Measurements from ENCODE around the gene ZNF44.

Gene ZNF44

DNA sequence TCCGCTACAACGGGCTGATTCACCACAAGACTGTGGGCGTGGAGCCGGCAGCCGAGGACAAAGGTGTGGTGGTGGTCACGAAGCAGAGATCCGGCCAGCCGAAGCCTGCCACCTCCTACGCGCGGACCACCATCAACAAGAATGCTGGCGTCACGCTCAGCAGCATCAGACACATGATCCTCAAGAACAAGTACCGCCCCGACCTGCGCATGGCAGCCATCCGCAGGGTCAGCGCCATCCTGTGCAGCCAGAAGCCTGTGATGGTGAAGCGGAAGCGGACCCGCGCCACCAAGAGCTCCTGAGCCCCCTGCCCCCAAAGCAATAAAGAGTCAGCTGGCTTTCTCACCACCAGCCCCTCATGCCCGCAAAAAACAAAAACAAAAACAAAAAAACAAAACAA is 34.4 kb downstream of the ZNF44 start:
- no peaks in the 10 kb centered on the region for H3K27me3 ChIP-seq (ENCODE audit: insufficient read depth, low read length)
- H3K4me1 ChIP-seq (ENCODE audit: insufficient read depth, low read length): no peaks in the 10 kb centered on the region
- H3K27ac ChIP-seq (ENCODE audit: low read depth, low read length): no peak overlapping the region
- 95% methylated on average over 23 of the region's 23 CpGs for WGBS
- H3K9ac ChIP-seq (ENCODE audit: low read depth, low read length): no peak overlapping the region
- H3K36me3 ChIP-seq (ENCODE audit: insufficient read depth, low read length): no peaks in the 10 kb centered on the region
- peaks cover 59% of the 10 kb centered on the region for H3K9me3 ChIP-seq (ENCODE audit: insufficient read depth, low read depth, low read length)
- no peak overlapping the region for H3K4me3 ChIP-seq (ENCODE audit: low read length)

DNA sequence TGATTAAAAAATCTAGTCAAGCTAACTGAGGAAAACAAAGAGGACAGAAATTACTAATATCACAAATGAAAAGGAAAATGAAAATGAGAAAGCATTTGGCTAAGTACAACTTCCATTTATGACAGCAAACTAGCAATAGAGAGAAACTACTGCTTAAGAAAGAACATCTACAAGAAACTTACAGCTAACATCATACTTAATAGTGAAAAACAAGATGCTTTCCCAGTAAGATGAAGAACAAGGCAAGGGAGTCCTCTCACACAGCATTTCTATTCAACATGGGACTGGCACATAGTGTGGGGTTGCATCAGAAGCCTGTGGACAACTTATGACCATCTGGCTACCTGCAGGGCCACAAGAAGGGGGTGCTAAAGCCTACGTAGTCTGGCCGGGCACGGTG is 39.3 kb downstream of the ZNF44 start:
- Histone ChIP-seq H3K27ac (ENCODE audit: low read depth, low read length) (no peak overlapping the region), H3K4me1 (ENCODE audit: insufficient read depth, low read length) (no peaks in the 10 kb centered on the region), H3K9me3 (ENCODE audit: insufficient read depth, low read depth, low read length) (peaks cover 43% of the 10 kb centered on the region), H3K27me3 (ENCODE audit: insufficient read depth, low read length) (no peaks in the 10 kb centered on the region), H3K36me3 (ENCODE audit: insufficient read depth, low read length) (no peaks in the 10 kb centered on the region), H3K4me3 (ENCODE audit: low read length) (no peak overlapping the region), H3K9ac (ENCODE audit: low read depth, low read length) (no peak overlapping the region)
- WGBS: 87% methylated on average over 3 of the region's 3 CpGs

DNA sequence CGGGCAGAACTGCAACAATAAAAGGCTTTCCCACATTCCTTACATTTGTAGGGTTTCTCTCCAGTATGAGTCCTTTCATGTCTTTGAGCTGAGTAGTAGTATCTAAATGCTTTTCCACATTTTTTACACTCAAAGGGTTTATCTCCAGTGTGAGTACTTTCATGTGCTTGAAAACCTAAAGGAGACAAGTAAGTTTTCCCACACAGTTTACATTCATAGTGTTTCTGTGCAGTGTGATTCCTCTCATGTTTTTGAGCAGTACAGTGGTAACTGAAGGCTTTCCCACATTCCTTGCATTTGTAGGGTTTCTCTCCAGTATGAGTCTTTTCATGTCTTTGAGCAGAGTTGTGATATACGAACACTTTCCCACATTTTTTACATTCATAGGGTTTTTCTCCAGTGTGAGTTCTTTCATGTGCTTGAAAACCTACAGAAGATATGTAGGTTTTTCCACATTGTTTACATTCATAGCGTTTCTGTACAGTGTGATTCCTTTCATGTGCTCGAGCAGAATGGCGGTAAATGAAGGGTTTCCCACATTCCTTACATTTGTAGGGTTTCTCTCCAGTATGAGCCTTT is 47.0 kb downstream of the ZNF44 start:
- H3K27me3 ChIP-seq (ENCODE audit: insufficient read depth, low read length): no peaks in the 10 kb centered on the region
- H3K9me3 ChIP-seq (ENCODE audit: insufficient read depth, low read depth, low read length): peaks cover 75% of the 10 kb centered on the region
- H3K9ac ChIP-seq (ENCODE audit: low read depth, low read length): no peak overlapping the region
- 95% methylated on average over 4 of the region's 5 CpGs for WGBS
- H3K27ac ChIP-seq (ENCODE audit: low read depth, low read length): no peak overlapping the region
- H3K4me1 ChIP-seq (ENCODE audit: insufficient read depth, low read length): no peaks in the 10 kb centered on the region
- peaks cover 7% of the 10 kb centered on the region for H3K36me3 ChIP-seq (ENCODE audit: insufficient read depth, low read length)
- no peak overlapping the region for H3K4me3 ChIP-seq (ENCODE audit: low read length)

DNA sequence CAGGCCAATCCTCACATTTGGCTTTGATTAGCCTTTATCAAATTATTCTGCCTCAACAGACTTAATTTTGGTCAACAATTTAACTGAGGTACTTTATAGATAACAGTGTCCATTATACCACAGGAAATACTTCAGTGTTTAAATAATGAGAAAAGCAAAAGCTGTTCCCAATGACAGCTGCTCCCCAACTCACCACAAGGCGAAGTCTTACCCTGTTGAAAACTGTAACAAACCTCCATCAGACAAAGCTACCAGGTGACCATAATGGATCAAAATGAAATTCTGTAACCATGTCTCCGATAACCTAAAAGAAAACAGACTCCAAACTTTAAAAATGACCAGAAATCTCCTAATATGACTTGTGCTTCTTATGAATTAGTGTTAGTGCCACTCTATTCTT is 50.3 kb downstream of the ZNF44 start:
- Histone ChIP-seq H3K9ac (ENCODE audit: low read depth, low read length) (no peak overlapping the region), H3K27ac (ENCODE audit: low read depth, low read length) (no peak overlapping the region), H3K27me3 (ENCODE audit: insufficient read depth, low read length) (no peaks in the 10 kb centered on the region), H3K9me3 (ENCODE audit: insufficient read depth, low read depth, low read length) (peaks cover 66% of the 10 kb centered on the region), H3K36me3 (ENCODE audit: insufficient read depth, low read length) (peaks cover 7% of the 10 kb centered on the region), H3K4me1 (ENCODE audit: insufficient read depth, low read length) (no peaks in the 10 kb centered on the region), H3K4me3 (ENCODE audit: low read length) (no peak overlapping the region)
- WGBS: 89% methylated on average over 2 of the region's 2 CpGs

DNA sequence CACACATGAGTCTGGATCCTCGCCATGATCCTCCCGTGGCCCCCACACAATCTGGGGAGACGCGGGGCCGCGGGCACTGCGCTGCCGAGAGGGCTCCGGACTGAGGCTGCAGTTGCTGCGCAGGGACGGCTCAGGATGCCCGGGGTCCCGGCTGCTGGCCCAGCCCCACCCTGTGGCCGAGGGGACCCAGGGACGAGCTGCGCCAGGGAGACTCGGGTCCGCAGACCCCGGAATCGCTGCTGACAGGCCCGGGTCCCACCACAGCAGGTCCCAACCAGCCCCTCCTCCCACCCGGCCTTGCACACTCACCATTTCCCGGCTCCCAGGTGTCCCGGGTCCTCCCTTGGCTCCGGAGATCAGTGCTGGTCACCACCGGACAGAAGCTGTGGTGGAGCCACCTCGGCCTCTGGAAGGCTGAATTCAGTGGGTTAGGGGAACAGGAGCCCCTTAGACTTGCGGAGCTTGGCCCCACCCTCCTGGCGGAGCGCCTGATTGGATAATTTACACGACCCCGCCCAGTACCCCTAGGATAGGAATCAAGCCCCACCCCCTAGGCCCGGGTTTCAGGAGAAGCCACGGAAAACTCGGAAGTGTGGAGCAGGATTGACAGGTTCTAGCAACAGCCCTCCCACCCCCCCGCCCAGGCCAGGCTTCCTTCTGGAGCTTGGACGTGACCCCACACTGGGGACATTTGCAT is 57.4 kb downstream of the ZNF44 start:
- Histone ChIP-seq H3K27ac (ENCODE audit: low read depth, low read length) (no peak overlapping the region), H3K36me3 (ENCODE audit: insufficient read depth, low read length) (no peaks in the 10 kb centered on the region), H3K4me3 (ENCODE audit: low read length) (no peak overlapping the region), H3K9me3 (ENCODE audit: insufficient read depth, low read depth, low read length) (peaks cover 35% of the 10 kb centered on the region), H3K4me1 (ENCODE audit: insufficient read depth, low read length) (no peaks in the 10 kb centered on the region), H3K9ac (ENCODE audit: low read depth, low read length) (no peak overlapping the region), H3K27me3 (ENCODE audit: insufficient read depth, low read length) (no peaks in the 10 kb centered on the region)
- 95% methylated on average over 36 of the region's 37 CpGs for WGBS

DNA sequence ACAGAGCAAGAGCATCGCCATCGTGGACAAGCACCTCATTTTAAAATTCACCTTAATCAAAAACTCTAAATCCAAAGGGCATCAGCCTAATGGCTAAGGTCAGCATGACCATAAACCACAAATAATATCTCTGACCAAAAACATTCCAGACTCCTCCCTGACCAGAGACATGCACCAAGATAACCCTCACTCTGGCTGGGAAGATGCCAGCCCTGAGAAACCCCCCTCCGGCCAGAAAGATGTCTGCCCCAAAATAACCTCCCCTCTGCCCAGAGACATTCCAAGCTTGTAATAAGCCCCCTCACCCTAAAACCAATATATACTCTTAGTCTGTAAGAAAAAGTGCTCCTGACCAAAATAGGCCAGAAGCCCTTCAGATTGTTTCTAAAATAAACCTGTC is 61.7 kb downstream of the ZNF44 start:
- Histone ChIP-seq H3K9me3 (ENCODE audit: insufficient read depth, low read depth, low read length) (peaks cover 58% of the 10 kb centered on the region), H3K36me3 (ENCODE audit: insufficient read depth, low read length) (no peaks in the 10 kb centered on the region), H3K27ac (ENCODE audit: low read depth, low read length) (no peak overlapping the region), H3K9ac (ENCODE audit: low read depth, low read length) (no peak overlapping the region), H3K4me1 (ENCODE audit: insufficient read depth, low read length) (no peaks in the 10 kb centered on the region), H3K27me3 (ENCODE audit: insufficient read depth, low read length) (no peaks in the 10 kb centered on the region), H3K4me3 (ENCODE audit: low read length) (no peak overlapping the region)
- 94% methylated on average over 3 of the region's 3 CpGs for WGBS

DNA sequence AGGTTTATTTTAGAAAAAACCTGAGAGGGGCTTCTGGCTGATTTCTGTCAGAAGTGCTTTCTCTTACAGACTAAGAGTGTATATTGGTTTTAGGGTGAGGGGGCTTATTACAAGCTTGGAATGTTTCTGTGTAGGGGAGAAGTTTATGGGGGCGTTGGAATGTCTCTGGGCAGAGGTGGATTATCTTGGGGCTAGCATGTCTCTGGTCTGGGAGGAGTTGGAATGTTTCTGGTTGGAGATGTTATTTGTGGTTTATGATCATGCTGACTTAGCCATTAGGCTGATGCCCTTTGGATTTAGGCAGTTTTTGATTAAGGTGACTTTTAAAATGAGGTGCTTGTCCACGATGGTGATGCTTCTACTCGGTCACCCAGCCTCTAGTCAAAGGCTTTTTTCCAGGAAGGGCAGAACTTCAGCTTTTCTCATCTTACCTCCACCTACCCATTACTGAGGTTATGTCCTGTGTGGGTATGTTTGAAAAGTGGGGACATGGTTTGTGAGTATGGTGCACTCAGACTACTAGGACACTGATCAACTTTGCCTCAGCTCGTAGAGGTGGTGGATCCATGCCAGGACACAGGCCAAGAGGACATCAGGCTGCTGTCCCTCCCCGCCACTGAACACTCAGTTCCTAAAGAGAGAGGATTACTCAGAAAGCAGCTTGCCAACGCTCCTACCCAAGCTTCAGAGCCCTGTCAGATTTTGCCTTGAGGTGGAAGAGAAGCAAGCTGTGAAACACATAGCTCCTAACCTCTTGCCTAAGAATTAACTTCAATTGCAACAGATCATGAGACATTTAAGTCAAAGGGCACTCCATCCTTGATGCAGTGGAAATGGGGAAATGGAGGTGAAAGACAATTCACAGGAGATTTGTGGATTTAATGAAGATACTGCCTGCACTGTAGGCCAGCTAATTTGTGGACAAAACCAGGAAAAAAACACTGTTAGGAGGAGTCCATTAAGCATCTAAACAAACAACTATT is 63.6 kb downstream of the ZNF44 start:
- 82% methylated on average over 5 of the region's 6 CpGs for WGBS
- Histone ChIP-seq H3K27me3 (ENCODE audit: insufficient read depth, low read length) (no peaks in the 10 kb centered on the region), H3K9me3 (ENCODE audit: insufficient read depth, low read depth, low read length) (peaks cover 63% of the 10 kb centered on the region), H3K4me3 (ENCODE audit: low read length) (no peak overlapping the region), H3K27ac (ENCODE audit: low read depth, low read length) (no peak overlapping the region), H3K9ac (ENCODE audit: low read depth, low read length) (no peak overlapping the region), H3K4me1 (ENCODE audit: insufficient read depth, low read length) (no peaks in the 10 kb centered on the region), H3K36me3 (ENCODE audit: insufficient read depth, low read length) (no peaks in the 10 kb centered on the region)

DNA sequence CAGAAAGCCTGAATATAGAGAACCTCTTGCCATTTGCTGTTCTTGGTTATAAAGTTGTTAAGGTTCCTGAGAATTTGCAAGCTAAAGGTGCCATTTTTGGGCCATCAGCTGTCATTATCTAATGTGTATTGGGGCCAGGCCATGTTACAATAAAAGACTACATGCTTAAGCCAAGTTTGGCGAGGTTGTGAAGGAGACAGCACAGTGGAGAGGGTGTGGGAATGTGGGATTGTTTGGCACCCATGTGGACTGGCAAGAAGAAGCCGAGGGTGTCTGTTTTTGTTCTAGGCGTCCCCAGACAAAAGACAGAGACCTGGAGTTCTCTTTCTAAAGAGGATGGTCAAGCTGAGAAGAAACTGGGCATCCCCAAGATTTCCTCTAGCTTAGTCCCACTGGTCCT is 64.7 kb downstream of the ZNF44 start:
- no peaks in the 10 kb centered on the region for H3K4me1 ChIP-seq (ENCODE audit: insufficient read depth, low read length)
- no peak overlapping the region for H3K27ac ChIP-seq (ENCODE audit: low read depth, low read length)
- no peaks in the 10 kb centered on the region for H3K27me3 ChIP-seq (ENCODE audit: insufficient read depth, low read length)
- H3K4me3 ChIP-seq (ENCODE audit: low read length): no peak overlapping the region
- H3K36me3 ChIP-seq (ENCODE audit: insufficient read depth, low read length): no peaks in the 10 kb centered on the region
- no peak overlapping the region for H3K9ac ChIP-seq (ENCODE audit: low read depth, low read length)
- 89% methylated on average over 3 of the region's 3 CpGs for WGBS
- peaks cover 65% of the 10 kb centered on the region for H3K9me3 ChIP-seq (ENCODE audit: insufficient read depth, low read depth, low read length)

DNA sequence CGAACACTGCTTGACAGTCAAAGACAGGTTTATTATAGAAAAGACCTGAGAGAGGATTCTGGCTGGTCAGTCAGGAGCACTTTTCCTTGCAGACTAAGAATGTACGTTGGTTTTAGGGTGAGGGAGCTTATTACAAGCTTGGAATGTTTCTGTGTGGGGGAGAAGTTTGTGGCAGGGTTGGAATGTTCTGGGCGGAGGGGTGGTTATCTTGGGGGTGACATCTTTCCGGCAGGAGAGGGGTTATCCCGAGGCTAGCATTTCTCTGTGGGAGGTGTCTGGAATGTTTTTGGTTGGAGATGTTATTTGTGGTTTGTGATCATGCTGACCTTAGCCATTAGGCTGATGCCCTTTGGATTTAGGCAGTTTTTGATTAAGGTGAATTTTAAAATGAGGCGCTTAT is 70.0 kb downstream of the ZNF44 start:
- H3K9me3 ChIP-seq (ENCODE audit: insufficient read depth, low read depth, low read length): peaks cover 71% of the 10 kb centered on the region
- H3K36me3 ChIP-seq (ENCODE audit: insufficient read depth, low read length): no peaks in the 10 kb centered on the region
- H3K4me1 ChIP-seq (ENCODE audit: insufficient read depth, low read length): no peaks in the 10 kb centered on the region
- WGBS: 89% methylated on average over 6 of the region's 6 CpGs
- H3K9ac ChIP-seq (ENCODE audit: low read depth, low read length): no peak overlapping the region
- no peak overlapping the region for H3K27ac ChIP-seq (ENCODE audit: low read depth, low read length)
- no peak overlapping the region for H3K4me3 ChIP-seq (ENCODE audit: low read length)
- no peaks in the 10 kb centered on the region for H3K27me3 ChIP-seq (ENCODE audit: insufficient read depth, low read length)

DNA sequence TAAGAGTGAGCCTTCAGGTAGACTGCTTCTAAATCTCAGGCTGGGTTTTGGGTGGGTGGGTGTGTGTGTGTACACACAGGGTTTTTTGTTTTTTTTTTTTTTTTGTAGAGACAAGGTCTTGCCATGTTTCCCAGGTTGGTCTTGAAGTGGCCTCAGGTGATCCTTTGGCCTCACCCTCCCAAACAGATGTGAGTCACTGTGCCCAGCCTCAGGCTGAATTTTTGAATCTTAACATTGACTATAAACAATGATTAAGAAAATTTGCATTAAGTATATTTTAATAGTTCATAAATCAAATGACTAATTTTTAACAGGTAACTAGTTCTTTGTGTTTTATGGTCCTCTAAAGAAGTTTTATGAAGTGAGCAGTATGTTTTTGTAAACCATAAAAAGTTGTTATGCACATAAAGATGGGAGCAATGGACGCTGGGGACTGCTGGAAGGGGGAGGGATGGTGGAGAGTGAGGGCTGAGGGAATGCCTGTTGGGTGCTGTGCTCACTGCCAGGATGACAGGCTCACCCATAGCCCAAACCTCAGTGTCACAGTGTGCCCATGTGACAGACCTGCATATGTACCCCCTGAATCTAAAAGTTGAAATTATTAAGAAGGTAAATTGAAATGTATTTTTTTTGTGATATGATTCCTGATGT is 71.6 kb downstream of the ZNF44 start:
- H3K9ac ChIP-seq (ENCODE audit: low read depth, low read length): no peak overlapping the region
- no peaks in the 10 kb centered on the region for H3K27me3 ChIP-seq (ENCODE audit: insufficient read depth, low read length)
- peaks cover 71% of the 10 kb centered on the region for H3K9me3 ChIP-seq (ENCODE audit: insufficient read depth, low read depth, low read length)
- no peak overlapping the region for H3K27ac ChIP-seq (ENCODE audit: low read depth, low read length)
- no peaks in the 10 kb centered on the region for H3K36me3 ChIP-seq (ENCODE audit: insufficient read depth, low read length)
- 93% methylated on average over 1 of the region's 1 CpG for WGBS
- H3K4me1 ChIP-seq (ENCODE audit: insufficient read depth, low read length): no peaks in the 10 kb centered on the region
- H3K4me3 ChIP-seq (ENCODE audit: low read length): no peak overlapping the region

All from HUES64 (cell line).